Gastrocnemius medialis (tissue), 4 donors: ENCODE data around the gene AHCY. TPM values are rescaled to one million over a fixed set of nuclear protein-coding genes. Genes with fewer than 3 reads are reported as not detected.

Source experiments
- ATAC-seq, 2 donors: fragments of 150-250 bp; one replicate each; pipeline ENCODE4 v1.9.1; 2016
- DNase-seq, 2 donors: peaks; one replicate each; pipeline ENCODE4 v3.0.0-alpha.2; 2019
- H3K27ac ChIP-seq, 4 donors: fragments of 200-600 bp; sonication (generic); 1 replicate in 1 of 4; 2 replicates in 3 of 4; pipeline ENCODE4 v1.5.1; 2016 to 2018; ENCODE audit warnings: mild to moderate bottlenecking in 2 of 4, moderate library complexity in 1 of 4
- H3K27me3 ChIP-seq, 3 donors: fragments of 200-600 bp; sonication (generic) in 2 of 3; 1 replicate in 1 of 3; 2 replicates in 2 of 3; pipeline versions ENCODE4 v1.5.1 to v1.6.0; 2016 to 2019; ENCODE audit warnings: mild to moderate bottlenecking in 1 of 3, moderate library complexity in 1 of 3
- H3K36me3 ChIP-seq, 2 donors: fragments of 200-600 bp; sonication (generic) in 1 of 2; one replicate each; pipeline ENCODE4 v1.5.1; 2017 to 2018
- H3K4me1 ChIP-seq, 2 donors: fragments of 200-600 bp; sonication (generic) in 1 of 2; one replicate each; pipeline ENCODE4 v1.5.1; 2016 to 2017; ENCODE audit warnings: mild to moderate bottlenecking in 2 of 2
- H3K4me3 ChIP-seq, 4 donors: fragments of 200-600 bp; sonication (generic) in 3 of 4; 1 replicate in 1 of 4; 2 replicates in 3 of 4; pipeline ENCODE4 v1.5.1; 2016 to 2019; ENCODE audit warnings: mild to moderate bottlenecking in 2 of 4
- H3K9me3 ChIP-seq, 3 donors: fragments of 200-600 bp; sonication (generic) in 2 of 3; 1 replicate in 1 of 3; 2 replicates in 2 of 3; pipeline ENCODE4 v1.5.1; 2016 to 2019
- CTCF ChIP-seq, 5 experiments: fragments of 450-650 bp in 3 of 5; fragments of 200-600 bp in 2 of 5; sonication (generic) in 2 of 5; IDR thresholded peaks in 4 of 5; conservative IDR thresholded peaks in 1 of 5; 1 replicate in 4 of 5; 2 replicates in 1 of 5; pipeline ENCODE4 v1.5.1; 2016 to 2019; ENCODE audit warnings: antibody characterized with exemption in 5 of 5, mild to moderate bottlenecking in 3 of 5, moderate library complexity in 3 of 5
- POLR2A ChIP-seq, 2 donors: fragments of 450-650 bp; IDR thresholded peaks; one replicate each; pipeline ENCODE4 v1.6.1; 2017; ENCODE audit warnings: antibody characterized with exemption in 2 of 2, mild to moderate bottlenecking in 2 of 2, moderate library complexity in 2 of 2
- in situ Hi-C, 4 donors: fragments of 200-750 bp; cut with MboI; loops; one replicate each; pipeline versions ENCODE4 v1.15.0 to v1.8.0; 2017; ENCODE audit warnings: low sequenced_read_pairs in 4 of 4
- intact Hi-C: fragments of 100-400 bp; cut with DNase I; formaldehyde crosslinking; loops from one replicate; pipeline ENCODE4 v1.15.1; 2023; ENCODE audit warnings: low total_unique reads
- total RNA-seq, 4 donors: library from RNA; depleted of rRNA; stranded (reverse); fragments of >200 nt; gene quantifications; one replicate each; pipeline versions ENCODE4 v1.1.0 to v1.2.3, GENCODE V29; 2016

The AHCY gene
- total RNA-seq, 4 donors from 2014 or later = 81.7 to 110 (median 98.6) TPM

GRCh38 chr20:34324541-34324940 is 21.4 kb upstream of the AHCY start:
- ATAC-seq (no peak), DNase-seq (no peak)
- Histone ChIP-seq H3K4me1 (no peaks in the 10 kb centered on the region), H3K27me3 (no peaks in the 10 kb centered on the region), H3K4me3 (no peak overlapping the region), H3K36me3 (no peaks in the 10 kb centered on the region), H3K27ac (no peak overlapping the region), H3K9me3 (no peaks in the 10 kb centered on the region)
- intact Hi-C loops (no loop called here), in situ Hi-C loops (loop anchor here in 2 of 4 donors (25.0 kb wide), 1 partner anchor 438 kb away; no protein-coding TSS in a partner anchor)
- TF ChIP-seq POLR2A (IDR thresholded peaks at IDR 0.05) (no peak), CTCF (IDR thresholded peaks at IDR 0.05 in 4 of 5, conservative IDR thresholded peaks at IDR 0.05 in 1 of 5) (no peak)

DNA sequence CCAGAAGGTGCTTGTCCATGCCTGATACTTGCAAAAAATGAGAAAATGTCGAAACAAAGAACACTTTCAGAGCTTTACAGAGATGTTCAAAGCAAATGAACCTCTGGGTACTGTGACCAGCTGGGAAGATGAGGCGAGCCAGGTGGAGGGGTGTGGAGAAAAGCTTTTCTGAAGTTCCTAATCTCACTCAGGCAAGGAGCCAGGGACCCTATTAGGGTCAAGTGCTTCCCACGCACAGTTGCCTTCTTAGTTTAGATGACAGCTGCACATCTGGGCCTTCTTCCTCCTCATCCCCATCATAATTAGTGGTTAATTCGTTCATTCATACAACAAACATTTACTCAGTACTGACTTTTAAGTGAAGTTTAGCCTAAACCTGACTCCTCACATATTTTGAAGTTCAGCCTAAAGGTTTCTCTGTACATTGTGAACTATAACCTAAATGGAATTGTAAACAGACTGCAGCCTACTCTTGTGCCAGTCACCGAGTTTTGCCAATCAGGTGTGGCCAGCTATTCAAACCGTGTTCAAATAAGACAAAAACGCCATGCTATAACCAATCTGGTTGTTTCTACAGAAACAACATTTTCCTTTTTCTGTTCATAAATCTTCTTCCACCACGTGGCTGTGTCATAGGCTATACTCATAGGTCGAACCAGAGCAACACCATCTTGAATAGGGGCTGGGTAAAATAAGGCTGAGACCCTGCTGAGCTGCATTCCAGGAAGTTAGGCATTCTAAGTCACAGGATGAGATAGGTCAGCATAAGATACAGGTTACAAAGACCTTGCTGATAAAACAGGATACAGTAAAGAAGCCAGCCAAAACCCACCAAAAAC is 19.3 kb upstream of the AHCY start:
- intact Hi-C loops (no loop called here), in situ Hi-C loops (loop anchor here in 2 of 4 donors (25.0 kb wide), 1 partner anchor 440 kb away; no protein-coding TSS in a partner anchor)
- DNase-seq = no peak

DNA sequence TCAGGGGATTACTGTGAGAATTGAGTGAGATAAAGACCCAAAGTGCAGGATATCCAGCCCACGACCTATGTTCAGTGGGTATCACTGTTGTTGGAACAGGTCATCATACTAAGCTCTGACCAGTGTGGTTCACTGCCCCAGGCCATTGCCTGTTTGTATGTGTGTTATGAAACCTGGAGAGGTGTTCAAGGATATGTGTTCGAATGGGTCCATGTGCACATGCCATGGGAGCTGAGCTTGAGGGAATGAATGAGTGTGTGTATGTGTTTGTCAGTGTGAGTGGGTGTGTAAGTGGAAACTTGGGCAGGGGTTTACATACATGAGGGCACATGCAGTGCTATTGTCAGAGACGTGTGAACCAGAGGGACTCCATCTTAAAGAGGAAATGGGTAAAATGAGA is 17.7 kb upstream of the AHCY start:
- no peak for DNase-seq
- in situ Hi-C loops (loop anchor here in 2 of 4 donors (25.0 kb wide), 1 partner anchor 441 kb away; no protein-coding TSS in a partner anchor), intact Hi-C loops (no loop called here)
- H3K27me3 ChIP-seq = no peaks in the 10 kb centered on the region
- H3K4me3 ChIP-seq = no peak overlapping the region
- no peak for ATAC-seq
- H3K4me1 ChIP-seq = no peaks in the 10 kb centered on the region
- TF ChIP-seq CTCF (IDR thresholded peaks at IDR 0.05 in 4 of 5, conservative IDR thresholded peaks at IDR 0.05 in 1 of 5) (no peak), POLR2A (IDR thresholded peaks at IDR 0.05) (no peak)
- no peaks in the 10 kb centered on the region for H3K9me3 ChIP-seq
- H3K27ac ChIP-seq = no peak overlapping the region
- no peaks in the 10 kb centered on the region for H3K36me3 ChIP-seq

More for the DNA sequence above, 19.3 kb upstream of the AHCY start:
- Histone ChIP-seq H3K27me3 (no peaks in the 10 kb centered on the region), H3K9me3 (no peaks in the 10 kb centered on the region), H3K4me1 (no peaks in the 10 kb centered on the region), H3K4me3 (no peak overlapping the region), H3K36me3 (no peaks in the 10 kb centered on the region), H3K27ac (no peak overlapping the region)
- TF ChIP-seq CTCF (IDR thresholded peaks at IDR 0.05 in 4 of 5, conservative IDR thresholded peaks at IDR 0.05 in 1 of 5) = no peak
- no peak for TF ChIP-seq POLR2A (IDR thresholded peaks at IDR 0.05)
- no peak for ATAC-seq

GRCh38 chr20:34318609-34319443 is 15.7 kb upstream of the AHCY start:
- no peak for ATAC-seq
- no peaks in the 10 kb centered on the region for H3K4me1 ChIP-seq
- intact Hi-C loops = loop anchor here (10.0 kb wide), 1 partner anchor 456 kb away; no protein-coding TSS in a partner anchor
- H3K4me3 ChIP-seq = no peak overlapping the region
- no peaks in the 10 kb centered on the region for H3K36me3 ChIP-seq
- no peak for TF ChIP-seq POLR2A (IDR thresholded peaks at IDR 0.05)
- no peak for TF ChIP-seq CTCF (IDR thresholded peaks at IDR 0.05 in 4 of 5, conservative IDR thresholded peaks at IDR 0.05 in 1 of 5)
- DNase-seq = no peak
- in situ Hi-C loops = loop anchor here in 3 of 4 donors (10.0 to 25.0 kb wide), 2 partner anchors 196 to 443 kb away; partner anchors contain the start of gene DYNLRB1 (in 2 of the 3)
- no peak overlapping the region for H3K27ac ChIP-seq
- H3K9me3 ChIP-seq = no peaks in the 10 kb centered on the region
- H3K27me3 ChIP-seq = no peaks in the 10 kb centered on the region
